Esophagus muscularis mucosa (tissue), 4 donors: ENCODE results near the gene LRRC56. TPM values are rescaled to one million over a fixed set of nuclear protein-coding genes. Genes with fewer than 3 reads are reported as not detected.

ENCODE experiments used
- DNase-seq: peaks from one replicate; pipeline ENCODE4 v3.0.0-alpha.2; 2017; ENCODE audit errors: extremely low spot score
- H3K27ac ChIP-seq, 4 donors: fragments of 200-600 bp; sonication (generic); replicated peaks in 1 of 4; 1 replicate in 3 of 4; 2 replicates in 1 of 4; pipeline ENCODE4 v1.5.1; 2016 to 2019; ENCODE audit warnings: mild to moderate bottlenecking in 1 of 4
- H3K27me3 ChIP-seq, 4 donors: fragments of 200-600 bp; sonication (generic); one replicate each; pipeline versions ENCODE4 v1.5.1 to v1.6.0; 2016 to 2019
- H3K36me3 ChIP-seq, 4 donors: fragments of 200-600 bp; sonication (generic); one replicate each; pipeline ENCODE4 v1.5.1; 2016 to 2019
- H3K4me1 ChIP-seq, 4 donors: fragments of 200-600 bp; sonication (generic); one replicate each; pipeline ENCODE4 v1.5.1; 2016 to 2019
- H3K4me3 ChIP-seq, 4 donors: fragments of 200-600 bp; sonication (generic); 1 replicate in 2 of 4; 2 replicates in 2 of 4; pipeline ENCODE4 v1.5.1; 2016 to 2019; ENCODE audit warnings: mild to moderate bottlenecking in 4 of 4, moderate library complexity in 1 of 4
- H3K9me3 ChIP-seq, 4 donors: fragments of 200-600 bp; sonication (generic); 1 replicate in 3 of 4; 2 replicates in 1 of 4; pipeline ENCODE4 v1.5.1; 2016 to 2019
- CTCF ChIP-seq, 3 experiments: fragments of 200-600 bp in 2 of 3; fragments of 450-650 bp in 1 of 3; sonication (generic) in 2 of 3; IDR thresholded peaks; one replicate each; pipeline ENCODE4 v1.5.1; 2017 to 2019; ENCODE audit warnings: antibody characterized with exemption in 3 of 3, mild to moderate bottlenecking in 2 of 3, moderate library complexity in 1 of 3
- EP300 ChIP-seq: sonication (generic); formaldehyde crosslinking; IDR thresholded peaks from one replicate; pipeline ENCODE4 v1.6.1; 2017; ENCODE audit warnings: antibody characterized with exemption
- POLR2A ChIP-seq: fragments of 450-650 bp; IDR thresholded peaks from one replicate; pipeline ENCODE4 v1.6.1; 2017; ENCODE audit warnings: antibody characterized with exemption, moderate library complexity, mild to moderate bottlenecking, low read depth
- POLR2AphosphoS5 ChIP-seq, 2 donors: sonication (generic); formaldehyde crosslinking; IDR thresholded peaks; one replicate each; pipeline ENCODE4 v1.6.1; 2017; ENCODE audit warnings: antibody characterized with exemption in 2 of 2
- WGBS: methylation state at CpG from one replicate; pipeline ENCODE4 v1.1.5; 2018; 5-methylcytosine and 5-hydroxymethylcytosine counted together
- intact Hi-C: fragments of 100-400 bp; cut with DNase I; formaldehyde crosslinking; loops from one replicate; pipeline ENCODE4 v1.15.1; 2023
- small RNA-seq, 3 donors: library from RNA; depleted of rRNA; stranded (forward); fragments of <200 nt; gene quantifications; one replicate each; pipeline ENCODE3, GENCODE V24; 2016
- total RNA-seq, 4 donors: library from RNA; depleted of rRNA; stranded (reverse); fragments of >200 nt; gene quantifications; one replicate each; pipeline versions ENCODE4 v1.1.0 to v1.2.1, GENCODE V29; 2016

Gene LRRC56
- total RNA-seq, 4 donors from 2014 or later = 0.19 to 0.33 TPM; not detected in 2

GRCh38 chr11:601573-602245, 64.4 kb downstream of the LRRC56 start:
- H3K36me3 ChIP-seq = peaks cover 78 to 100% (median 99%) of the 10 kb centered on the region in 4 donors
- H3K9me3 ChIP-seq = no peaks in the 10 kb centered on the region
- TF ChIP-seq EP300 = no peak
- no peak for TF ChIP-seq POLR2AphosphoS5 (IDR thresholded peaks at IDR 0.05)
- TF ChIP-seq CTCF (IDR thresholded peaks at IDR 0.05) = no peak
- TF ChIP-seq POLR2A = no peak
- H3K27ac ChIP-seq = no peak overlapping the region
- H3K4me1 ChIP-seq = peaks cover 4 to 13% (median 8%) of the 10 kb centered on the region in 4 donors
- no peak for DNase-seq
- H3K27me3 ChIP-seq = no peaks in the 10 kb centered on the region
- H3K4me3 ChIP-seq = no peak overlapping the region
- intact Hi-C loops = no loop called here
- 95% methylated on average over 22 of the region's 23 CpGs for WGBS

GRCh38 chr11:603154-603553, 65.8 kb downstream of the LRRC56 start:
- H3K4me3 ChIP-seq = no peak overlapping the region
- no peaks in the 10 kb centered on the region for H3K9me3 ChIP-seq
- no peak for TF ChIP-seq POLR2AphosphoS5 (IDR thresholded peaks at IDR 0.05)
- TF ChIP-seq POLR2A = no peak
- TF ChIP-seq EP300 = no peak
- TF ChIP-seq CTCF (IDR thresholded peaks at IDR 0.05) = no peak
- H3K36me3 ChIP-seq = peaks cover 78 to 100% (median 99%) of the 10 kb centered on the region in 4 donors
- no peak for DNase-seq
- 87% methylated on average over 13 of the region's 13 CpGs for WGBS
- H3K27ac ChIP-seq = no peak overlapping the region
- no peaks in the 10 kb centered on the region for H3K27me3 ChIP-seq
- H3K4me1 ChIP-seq = peaks cover 4 to 13% (median 9%) of the 10 kb centered on the region in 4 donors
- intact Hi-C loops = no loop called here

Small RNA genes within 50 kb of the gene (small RNA-seq; reads per million reads assigned to genes)
- 16.7 to 22.3 (median 21.1) reads per million in 3 donors for gene MIR210

Other genes with a start within 250 kb of the LRRC56 start
- gene PGGHG, start 248.4 kb upstream of the LRRC56 start, total RNA-seq = 10 to 100 TPM; 13.3 to 23.7 (median 18.8) TPM
- not detected for gene IFITM5, start 238.0 kb upstream of the LRRC56 start, total RNA-seq
- 100 to 1,000 TPM in 3 of 4 donors, 10 to 100 TPM in 1; 92.2 to 235 (median 194) TPM for gene IFITM2, start 229.7 kb upstream of the LRRC56 start, total RNA-seq
- gene IFITM1, start 223.5 kb upstream of the LRRC56 start, total RNA-seq = 100 to 1,000 TPM in 3 of 4 donors, 10 to 100 TPM in 1; 60.6 to 197 (median 171) TPM
- gene IFITM3, start 216.7 kb upstream of the LRRC56 start, total RNA-seq = 100 to 1,000 TPM; 290 to 513 (median 410) TPM
- gene B4GALNT4, start 168.0 kb upstream of the LRRC56 start, total RNA-seq = 10 to 100 TPM in 1 of 4 donors, 1 to 10 TPM in 3; 2.5 to 12.0 (median 5.7) TPM
- 1 to 10 TPM in 1 of 4 donors, under 1 TPM in 3; 0.17 to 1.1 (median 0.51) TPM for gene PKP3, start 143.3 kb upstream of the LRRC56 start, total RNA-seq
- gene SIGIRR, start 122.5 kb upstream of the LRRC56 start, total RNA-seq = 10 to 100 TPM; 45.7 to 72.9 (median 50.5) TPM
- gene ANO9, start 95.5 kb upstream of the LRRC56 start, total RNA-seq = under 1 TPM in 3 of 4 donors, not detected in 1; 0.11 to 0.42 (median 0.32) TPM
- gene PTDSS2, start 87.2 kb upstream of the LRRC56 start, total RNA-seq = 10 to 100 TPM; 23.9 to 58.3 (median 30.2) TPM
- 100 to 1,000 TPM; 280 to 367 (median 334) TPM for gene RNH1, start 30.3 kb upstream of the LRRC56 start, total RNA-seq
- 10 to 100 TPM; 45.7 to 85.2 (median 61.7) TPM for gene HRAS, start 2.0 kb upstream of the LRRC56 start, total RNA-seq
- 1 to 10 TPM in 3 of 4 donors, under 1 TPM in 1; 0.52 to 3.1 (median 1.7) TPM for gene LMNTD2, start 23.2 kb downstream of the LRRC56 start, total RNA-seq
- gene RASSF7, start 23.4 kb downstream of the LRRC56 start, total RNA-seq = 10 to 100 TPM in 3 of 4 donors, 1 to 10 TPM in 1; 2.9 to 24.4 (median 13.7) TPM
- 10 to 100 TPM; 24.5 to 38.2 (median 28.7) TPM for gene PHRF1, start 38.9 kb downstream of the LRRC56 start, total RNA-seq
- 10 to 100 TPM; 11.3 to 39.6 (median 14.2) TPM for gene IRF7, start 78.4 kb downstream of the LRRC56 start, total RNA-seq
- 1 to 10 TPM in 1 of 4 donors, not detected in 3; 1.3 TPM for gene CDHR5, start 87.4 kb downstream of the LRRC56 start, total RNA-seq
- not detected for gene SCT, start 89.7 kb downstream of the LRRC56 start, total RNA-seq
- gene DRD4, start 99.7 kb downstream of the LRRC56 start, total RNA-seq = 1 to 10 TPM in 1 of 4 donors, under 1 TPM in 2, not detected in 1; 0.26 to 1.1 (median 0.42) TPM
- 10 to 100 TPM; 24.9 to 57.1 (median 39.4) TPM for gene DEAF1, start 157.7 kb downstream of the LRRC56 start, total RNA-seq
- gene TMEM80, start 158.3 kb downstream of the LRRC56 start, total RNA-seq = 10 to 100 TPM; 27.4 to 55.2 (median 39.6) TPM
- 10 to 100 TPM in 3 of 4 donors, 1 to 10 TPM in 1; 5.6 to 31.6 (median 24.9) TPM for gene EPS8L2, start 168.7 kb downstream of the LRRC56 start, total RNA-seq
- gene TALDO1, start 209.9 kb downstream of the LRRC56 start, total RNA-seq = 100 to 1,000 TPM; 168 to 231 (median 186) TPM
- gene GATD1, start 240.0 kb downstream of the LRRC56 start, total RNA-seq = 10 to 100 TPM; 24.0 to 37.7 (median 28.9) TPM